GM20431 (cell line): ENCODE results near the gene PLS1.
"Not testable (repeated sequence)": the region's sequence is repeated elsewhere in the genome, so short reads cannot be mapped to it uniquely, and the experiment has no call there.

ENCODE experiments used
- in situ Hi-C: fragments of 300-500 bp; cut with MseI, MboI; formaldehyde crosslinking; loops from one replicate; pipeline ENCODE4 v1.15.0; 2020; ENCODE audit warnings: low sequenced_read_pairs; ENCODE audit not compliant: unreplicated experiment

The PLS1 gene

DNA sequence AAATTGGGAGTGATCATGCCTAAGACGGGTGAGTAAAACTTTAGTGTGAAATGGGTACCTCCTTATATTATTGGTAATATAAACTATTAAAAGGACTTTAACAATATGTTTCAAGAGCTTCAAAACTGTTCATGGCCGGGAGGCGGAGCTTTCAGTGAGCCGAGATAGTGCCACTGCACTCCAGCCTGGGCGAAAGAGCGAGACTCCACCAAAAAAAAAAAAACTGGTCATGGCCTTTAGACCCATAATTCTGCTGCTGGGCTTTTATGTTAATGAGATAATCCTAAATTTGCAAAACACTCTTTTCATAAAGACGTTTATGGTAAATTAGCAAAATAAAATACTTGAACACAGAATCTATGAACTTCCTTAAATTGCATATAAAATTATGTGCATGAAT lies 150.5 kb downstream of the PLS1 start:
- in situ Hi-C loops: no loop called here

GRCh38 chr3:142750531-142750930 lies 154.3 kb downstream of the PLS1 start:
- in situ Hi-C loops: not testable (repeated sequence)

GRCh38 chr3:142752605-142753004 lies 156.4 kb downstream of the PLS1 start:
- in situ Hi-C loops: not testable (repeated sequence)

DNA sequence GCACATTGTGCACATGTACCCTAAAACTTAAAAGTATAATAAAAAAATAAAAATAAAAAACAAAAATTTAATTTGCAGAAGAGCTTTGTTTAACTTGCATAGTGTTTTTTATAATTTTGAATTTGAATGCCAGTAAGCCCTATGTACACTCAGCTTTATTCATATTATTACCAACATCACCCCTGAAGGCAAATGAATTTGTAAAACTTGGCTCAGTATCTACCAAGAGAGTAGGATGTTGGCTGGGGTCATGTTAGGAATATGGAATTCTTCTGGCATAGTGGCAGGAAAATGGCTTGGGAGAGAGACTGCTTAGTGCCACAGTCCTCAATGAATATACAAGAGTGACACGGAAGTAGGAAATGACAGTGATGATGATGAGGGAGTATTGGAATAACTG lies 158.3 kb downstream of the PLS1 start:
- in situ Hi-C loops: no loop called here
